ENCODE measurements around the gene AGO1. TPM values are rescaled to one million over a fixed set of nuclear protein-coding genes. Genes with fewer than 3 reads are reported as not detected.

The AGO1 gene
- total RNA-seq, result 6.2 and 15.0 TPM in 2 replicates

DNA sequence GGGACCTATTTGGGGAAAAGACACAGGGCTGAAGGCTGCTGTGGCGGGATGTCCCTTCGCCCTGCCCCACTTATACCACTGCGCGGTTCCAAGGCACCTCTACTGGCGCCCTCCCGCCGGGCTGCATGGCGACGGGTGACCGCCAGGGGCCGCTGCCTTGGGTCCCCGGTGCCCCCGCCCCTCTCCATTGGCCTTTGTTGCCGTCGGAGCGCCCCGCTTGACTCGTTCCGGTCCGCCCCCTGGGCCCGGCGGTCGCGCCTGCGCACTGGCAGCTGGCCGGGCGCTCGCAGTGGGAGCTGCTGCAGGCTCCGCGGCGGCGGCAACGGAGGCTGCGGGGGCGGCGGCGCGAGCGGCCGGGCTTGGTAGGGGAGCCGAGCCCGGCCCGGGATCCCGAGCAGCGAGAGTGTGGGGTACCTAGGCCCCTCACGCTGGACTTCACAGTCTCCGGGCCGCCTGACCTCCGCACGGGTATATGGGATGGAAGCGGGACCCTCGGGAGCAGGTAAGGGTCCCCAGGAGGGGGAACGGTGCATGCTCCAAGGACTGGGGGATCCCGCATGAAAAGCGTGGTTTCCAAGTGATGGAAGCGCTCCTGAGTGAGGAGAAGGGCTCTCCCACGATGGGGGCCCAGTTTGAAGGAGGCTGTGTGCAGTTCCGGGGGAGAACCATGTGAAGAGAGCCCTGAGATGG lies at the start of gene AGO1:
TSS of gene AGO1 (plus strand) at position 265 of the 690 bp plus-strand sequence. CDS start at position 478, 213 bp downstream.

DNA sequence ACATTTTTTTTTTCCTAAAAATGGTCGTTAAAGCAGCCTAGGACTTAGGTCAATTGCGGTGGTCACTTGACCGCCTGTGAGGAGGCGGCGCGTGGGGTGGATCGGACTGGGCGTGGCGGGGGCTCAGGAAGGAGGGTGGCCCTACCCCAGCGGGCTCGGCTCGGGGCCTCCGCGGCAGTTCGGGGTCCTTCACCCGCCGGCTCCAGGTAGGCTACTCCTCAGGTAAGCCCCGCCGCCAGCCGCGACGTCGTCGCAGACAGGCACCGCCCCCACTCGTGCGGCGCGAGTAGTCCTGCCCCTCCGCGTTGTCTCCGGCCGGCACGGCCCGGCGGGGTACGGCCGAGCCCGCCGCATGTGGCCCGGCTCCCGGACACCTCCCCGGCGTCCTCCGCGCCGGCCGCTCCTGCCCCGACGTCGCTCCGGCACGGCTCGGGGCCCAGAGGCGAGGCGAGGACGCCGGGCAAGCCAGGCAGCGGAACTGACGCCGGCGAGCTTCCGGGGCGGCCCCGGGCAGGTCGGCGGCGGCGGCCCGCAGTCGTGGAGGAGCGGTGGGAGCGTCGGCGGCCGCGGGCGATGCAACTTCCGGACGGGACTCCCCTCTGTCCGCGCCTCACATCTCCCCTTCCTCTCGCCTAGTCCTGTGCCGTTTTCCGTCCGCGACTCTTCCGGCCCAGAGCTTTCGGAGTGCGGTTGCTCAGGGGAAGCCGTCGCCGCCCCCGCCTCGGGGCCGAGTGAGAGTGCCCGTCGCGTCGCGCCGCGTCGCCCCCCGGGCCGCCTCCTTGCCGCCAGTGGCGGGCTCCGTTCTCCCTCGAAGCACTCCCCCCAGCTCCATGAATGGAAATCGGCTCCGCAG lies 47.8 kb downstream of the AGO1 start, which contains the start of gene AGO3:
TSS of gene AGO3 (plus strand) at position 513 of the 853 bp plus-strand sequence. CDS start at position 835, 322 bp downstream.

Other genes starting within 250 kb of the AGO1 start
- 14.7 and 24.3 TPM in 2 replicates for gene PSMB2, start 241.7 kb upstream of the AGO1 start, total RNA-seq
- 2.4 and 9.1 TPM in 2 replicates for gene C1orf216, start 164.3 kb upstream of the AGO1 start, total RNA-seq
- 0.34 and 0.50 TPM in 2 replicates for gene CLSPN, start 113.2 kb upstream of the AGO1 start, total RNA-seq
- gene AGO4, start 75.2 kb upstream of the AGO1 start, total RNA-seq, result 13.3 and 22.4 TPM in 2 replicates
- gene AGO3, start 47.9 kb downstream of the AGO1 start, total RNA-seq, result 9.6 and 21.6 TPM in 2 replicates
- gene TEKT2, start 200.9 kb downstream of the AGO1 start, total RNA-seq, result under 0.01 and 0.14 TPM in 2 replicates
- gene ADPRS, start 205.7 kb downstream of the AGO1 start, total RNA-seq, result 31.3 and 31.8 TPM in 2 replicates
- 1.5 and 3.8 TPM in 2 replicates for gene COL8A2, start 242.0 kb downstream of the AGO1 start, total RNA-seq

Data from nasal cavity respiratory epithelium epithelial cell of viscerocranial mucosa (primary cell).